H1 (cell line): ENCODE data around the gene CADM2. TPM values are rescaled to one million over a fixed set of nuclear protein-coding genes. Genes with fewer than 3 reads are reported as not detected.

Source experiments
- CTCF ChIA-PET: fragments of 300-600 bp; sonication (Branson Sonifier 250); formaldehyde crosslinking; loops from one replicate; lab custom pipeline; 2021; ENCODE audit not compliant: partially characterized antibody; lab: Charles Lee
- POLR2A ChIA-PET: fragments of 300-600 bp; sonication (Branson Sonifier 250); formaldehyde crosslinking; loops from one replicate; lab custom pipeline; 2021; ENCODE audit warnings: inconsistent platforms; ENCODE audit not compliant: partially characterized antibody; lab: Charles Lee
- DNase-seq, 2 experiments: peaks; one replicate each; pipeline versions ENCODE4 v3.0.0 to v3.0.0-alpha.2; 2010 to 2022; ENCODE audit warnings: low spot score in 2 of 2, low read depth in 1 of 2, mixed read lengths in 1 of 2
- FAIRE-seq: peaks from 2 replicates; lab custom pipeline; 2011; peaks lifted over from hg19 to GRCh38; lab: Jason Lieb, UNC
- H2AFZ ChIP-seq: 2 replicates; pipeline ENCODE4 v1.8.1; 2012; ENCODE audit warnings: low read length, inconsistent platforms
- H2AK5ac ChIP-seq: 2 replicates; pipeline ENCODE4 v1.6.1; 2013; ENCODE audit warnings: low read depth, low read length
- H2BK120ac ChIP-seq: replicated peaks from 2 replicates; pipeline ENCODE3; 2013; ENCODE audit warnings: low read depth, low read length, inconsistent platforms
- H2BK12ac ChIP-seq: 2 replicates; pipeline ENCODE4 v1.6.1; 2013; ENCODE audit warnings: low read depth, low read length
- H2BK15ac ChIP-seq: 2 replicates; pipeline ENCODE4 v1.6.1; 2013; ENCODE audit warnings: low read length
- H2BK20ac ChIP-seq: 2 replicates; pipeline ENCODE4 v1.6.1; 2013; ENCODE audit warnings: low read length
- H2BK5ac ChIP-seq: 2 replicates; pipeline ENCODE4 v1.6.1; 2013; ENCODE audit warnings: low read depth, low read length
- H3K14ac ChIP-seq: 2 replicates; pipeline ENCODE4 v1.6.1; 2013; ENCODE audit warnings: inconsistent platforms; ENCODE audit not compliant: insufficient read length
- H3K18ac ChIP-seq: 2 replicates; pipeline ENCODE4 v1.6.1; 2013; ENCODE audit warnings: low read length; ENCODE audit errors: extremely low read depth
- H3K23ac ChIP-seq: 2 replicates; pipeline ENCODE4 v1.6.1; 2013; ENCODE audit warnings: inconsistent platforms; ENCODE audit not compliant: insufficient read length
- H3K23me2 ChIP-seq: 2 replicates; pipeline ENCODE4 v1.6.1; 2013; ENCODE audit warnings: low read depth, low read length
- H3K27ac ChIP-seq: 2 replicates; pipeline ENCODE4 v1.6.1; 2011; ENCODE audit warnings: low read depth, low read length, inconsistent platforms
- H3K27me3 ChIP-seq, 4 experiments: replicated peaks in 1 of 4; 1 replicate in 1 of 4; 2 replicates in 3 of 4; pipeline versions ENCODE4 v1.6.1 to v1.8.1; 2011 to 2013; ENCODE audit warnings: low read length in 3 of 4, mild to moderate bottlenecking in 3 of 4, inconsistent platforms in 2 of 4, mixed read lengths in 2 of 4, moderate library complexity in 1 of 4; ENCODE audit not compliant: control insufficient read depth in 3 of 4, insufficient read depth in 3 of 4; ENCODE audit errors: extremely low read depth in 1 of 4
- H3K36me3 ChIP-seq, 4 experiments: 2 replicates each; pipeline versions ENCODE4 v1.6.1 to v1.8.1; 2011 to 2013; ENCODE audit warnings: mild to moderate bottlenecking in 4 of 4, low read length in 3 of 4, moderate library complexity in 2 of 4, control low read depth in 1 of 4, inconsistent platforms in 1 of 4; ENCODE audit not compliant: insufficient read depth in 4 of 4, control insufficient read depth in 2 of 4
- H3K4ac ChIP-seq: replicated peaks from 2 replicates; pipeline ENCODE3; 2013; ENCODE audit warnings: low read length, low read depth, mixed read lengths, inconsistent platforms; ENCODE audit not compliant: insufficient read length
- H3K4me1 ChIP-seq, 4 experiments: replicated peaks in 1 of 4; 1 replicate in 1 of 4; 2 replicates in 3 of 4; pipeline versions ENCODE4 v1.6.1 to v1.8.1; 2011 to 2013; ENCODE audit warnings: low read length in 3 of 4, inconsistent platforms in 2 of 4, mixed read lengths in 1 of 4; ENCODE audit not compliant: insufficient read depth in 4 of 4, control insufficient read depth in 3 of 4
- H3K4me2 ChIP-seq, 2 experiments: 2 replicates each; pipeline versions ENCODE4 v1.6.1 to v1.8.1; 2011 to 2013; ENCODE audit warnings: low read depth in 2 of 2, low read length in 2 of 2, control low read depth in 1 of 2, inconsistent platforms in 1 of 2, mild to moderate bottlenecking in 1 of 2; ENCODE audit not compliant: insufficient read depth in 1 of 2
- H3K4me3 ChIP-seq, 4 experiments: fragments of 200-600, 300-600 bp in 1 of 4; sonication (generic), shearing (Covaris generic), sonication (Bioruptor Twin) in 1 of 4; 2 replicates each; pipeline versions ENCODE4 v1.5.1 to v1.8.1; 2011 to 2016; ENCODE audit warnings: low read length in 4 of 4, low read depth in 3 of 4, control low read depth in 2 of 4, inconsistent platforms in 2 of 4, mild to moderate bottlenecking in 2 of 4, mixed read lengths in 1 of 4, moderate library complexity in 1 of 4; ENCODE audit not compliant: insufficient read depth in 2 of 4; ENCODE audit errors: extremely low read depth in 1 of 4
- H3K56ac ChIP-seq: replicated peaks from 2 replicates; pipeline ENCODE3; 2013; ENCODE audit warnings: low read depth, mild to moderate bottlenecking, mixed read lengths, low read length, inconsistent platforms; ENCODE audit not compliant: insufficient read length
- H3K79me1 ChIP-seq: 2 replicates; pipeline ENCODE4 v1.6.1; 2013; ENCODE audit warnings: low read depth, low read length, control low read depth
- H3K79me2 ChIP-seq, 2 experiments: 2 replicates each; pipeline versions ENCODE4 v1.6.1 to v1.8.1; 2012 to 2013; ENCODE audit warnings: low read length in 2 of 2, mild to moderate bottlenecking in 2 of 2, inconsistent platforms in 1 of 2; ENCODE audit not compliant: insufficient read depth in 2 of 2, control insufficient read depth in 1 of 2
- H3K9ac ChIP-seq, 4 experiments: replicated peaks in 1 of 4; 1 replicate in 1 of 4; 2 replicates in 3 of 4; pipeline versions ENCODE4 v1.6.1 to v1.8.1; 2011 to 2013; ENCODE audit warnings: low read depth in 3 of 4, low read length in 3 of 4, control low read depth in 2 of 4, mild to moderate bottlenecking in 2 of 4, moderate library complexity in 2 of 4, inconsistent platforms in 1 of 4; ENCODE audit errors: extremely low read depth in 1 of 4
- H3K9me3 ChIP-seq, 2 experiments: 2 replicates each; pipeline versions ENCODE4 v1.6.1 to v1.8.1; 2012 to 2013; ENCODE audit warnings: mild to moderate bottlenecking in 2 of 2, moderate library complexity in 2 of 2, control low read depth in 1 of 2, inconsistent platforms in 1 of 2, low read depth in 1 of 2, low read length in 1 of 2, mixed read lengths in 1 of 2; ENCODE audit not compliant: insufficient read depth in 2 of 2
- H4K20me1 ChIP-seq, 2 experiments: replicated peaks in 1 of 2; 2 replicates each; pipeline versions ENCODE3 to v1.8.1; 2011 to 2013; ENCODE audit warnings: inconsistent platforms in 2 of 2, low read length in 2 of 2, mild to moderate bottlenecking in 1 of 2; ENCODE audit not compliant: insufficient read depth in 2 of 2, control insufficient read depth in 1 of 2
- H4K5ac ChIP-seq: 2 replicates; pipeline ENCODE4 v1.6.1; 2013; ENCODE audit warnings: low read length, low read depth, mixed read lengths, inconsistent platforms; ENCODE audit not compliant: insufficient read length
- H4K8ac ChIP-seq: 2 replicates; pipeline ENCODE4 v1.8.0; 2013; ENCODE audit warnings: mild to moderate bottlenecking, moderate library complexity, low read length, inconsistent platforms; ENCODE audit not compliant: insufficient read depth; ENCODE audit errors: extremely low read depth
- H4K91ac ChIP-seq: replicated peaks from 2 replicates; pipeline ENCODE3; 2013; ENCODE audit warnings: low read length, mixed read lengths, inconsistent platforms; ENCODE audit not compliant: insufficient read length
- BRCA1 ChIP-seq: IDR thresholded peaks from 2 replicates; pipeline ENCODE4 v1.6.1; 2012; ENCODE audit warnings: low read depth, low read length, improper control_type of control experiment
- CBX8 ChIP-seq: fragments of 300-800, 300-1000 bp; sonication (generic); IDR thresholded peaks from 2 replicates; pipeline ENCODE4 v1.7.1; 2016; ENCODE audit warnings: low read depth, low read length, borderline replicate concordance
- CREB1 ChIP-seq: IDR thresholded peaks from 2 replicates; pipeline ENCODE4 v1.6.1; 2012; ENCODE audit warnings: inconsistent platforms
- EP300 ChIP-seq, 2 experiments: IDR thresholded peaks; 1 replicate in 1 of 2; 2 replicates in 1 of 2; pipeline ENCODE4 v1.6.1; 2011 to 2012; ENCODE audit warnings: low read depth in 2 of 2, low read length in 2 of 2, mild to moderate bottlenecking in 2 of 2, borderline replicate concordance in 1 of 2, inconsistent platforms in 1 of 2, moderate library complexity in 1 of 2
- EZH2 ChIP-seq: fragments of 200-600 bp; sonication (generic); IDR thresholded peaks from 2 replicates; pipeline ENCODE4 v1.7.1; 2012; ENCODE audit warnings: low read depth, mild to moderate bottlenecking, moderate library complexity, low read length, inconsistent platforms; ENCODE audit not compliant: severe bottlenecking
- KDM1A ChIP-seq: fragments of 200-600, 300-600 bp; sonication (generic); IDR thresholded peaks from 2 replicates; pipeline ENCODE4 v1.7.1; 2016; ENCODE audit warnings: mild to moderate bottlenecking, low read length, borderline replicate concordance
- MAX ChIP-seq: IDR thresholded peaks from 2 replicates; pipeline ENCODE4 v1.6.1; 2012; ENCODE audit warnings: inconsistent platforms
- POLR2A ChIP-seq, 2 experiments: IDR thresholded peaks; 1 replicate in 1 of 2; 2 replicates in 1 of 2; pipeline ENCODE4 v1.6.1; 2011; ENCODE audit warnings: low read depth in 2 of 2, low read length in 2 of 2, mild to moderate bottlenecking in 2 of 2; ENCODE audit errors: control extremely low read depth in 1 of 2
- POLR2AphosphoS5 ChIP-seq: IDR thresholded peaks from 2 replicates; pipeline ENCODE4 v1.6.1; 2011; ENCODE audit warnings: low read depth, low read length
- RFX5 ChIP-seq: IDR thresholded peaks from 2 replicates; pipeline ENCODE4 v1.6.1; 2011; ENCODE audit warnings: low read depth, low read length, improper control_type of control experiment, borderline replicate concordance
- SP2 ChIP-seq: IDR thresholded peaks from 2 replicates; pipeline ENCODE4 v1.6.1; 2012; ENCODE audit warnings: mild to moderate bottlenecking, low read length, inconsistent platforms
- SUZ12 ChIP-seq: fragments of 200-600 bp; sonication (generic); IDR thresholded peaks from 2 replicates; pipeline ENCODE4 v1.6.1; 2012; ENCODE audit warnings: mild to moderate bottlenecking, inconsistent platforms, low read length, moderate library complexity, mixed read lengths
- TBP ChIP-seq: IDR thresholded peaks from 2 replicates; pipeline ENCODE4 v1.6.1; 2011; ENCODE audit warnings: low read depth, low read length, improper control_type of control experiment
- TCF12 ChIP-seq: IDR thresholded peaks from 2 replicates; pipeline ENCODE4 v1.6.1; 2011; ENCODE audit warnings: low read depth, mild to moderate bottlenecking, low read length
- WGBS, 2 experiments: shearing (Covaris generic) in 1 of 2; methylation state at CpG; one replicate each; pipeline versions ENCODE4 v1.1.6 to v1.1.7; 2013 to 2015; ENCODE audit warnings: low lambda C conversion rate in 2 of 2, mixed read lengths in 2 of 2, inconsistent platforms in 1 of 2, low coverage in 1 of 2, missing lambda C conversion rate in 1 of 2; ENCODE audit not compliant: insufficient replicate concordance in 2 of 2, insufficient coverage in 1 of 2, insufficient read length in 1 of 2; ENCODE audit errors: extremely low coverage in 1 of 2, missing lambda C conversion rate in 1 of 2; 5-methylcytosine and 5-hydroxymethylcytosine counted together
- polyA plus RNA-seq, 7 experiments: library from polyadenylated mRNA; depleted of rRNA in 3 of 7; stranded (reverse) in 5 of 7; unstranded in 2 of 7; fragments of >200 nt in 5 of 7; fragments of 200-250 nt in 2 of 7; gene quantifications; 1 replicate in 5 of 7; 2 replicates in 1 of 7; 4 replicates in 1 of 7; pipeline versions ENCODE4 v1.2.1 to v1.2.3, GENCODE V29; 2011 to 2013; ENCODE audit warnings: missing spikeins in 2 of 7, mixed read lengths in 2 of 7
- total RNA-seq: library from RNA; stranded (reverse); fragmentation: NEBNext Ultra II Directional; extraction: Animal tissue kit (Norgen Biotek cat#: 25700); gene quantifications from 2 replicates; pipeline ENCODE4 v1.2.1, GENCODE V29; 2021

Gene CADM2
- total and polyA plus RNA-seq, 2 of the 8 experiments (the other 6 are each of a cell fraction or from before 2014, with no cell fraction given) = 14.9 to 20.9 TPM

- FAIRE-seq = no peak
- ChIA-PET POLR2A (interaction anchor here (1.6 kb wide), 1 partner anchor 10 kb away, joined by 6 read pairs; the partner anchor contains the start of gene CADM2), CTCF (interaction anchor here (1.6 kb wide), 1 partner anchor 421 kb away, joined by 3 read pairs; no protein-coding TSS in a partner anchor)
- Histone ChIP-seq H4K91ac (no peak overlapping the region), H3K27ac (no peak overlapping the region), H2BK12ac (no peak overlapping the region), H3K79me1 (no peaks in the 10 kb centered on the region), H3K4ac (no peak overlapping the region), H4K8ac (no peak overlapping the region), H2BK120ac (peak overlapping the region; percentile 75), H4K5ac (no peak overlapping the region), H3K27me3 (no peaks in the 10 kb centered on the region), H2BK5ac (no peak overlapping the region), H3K9ac (no peak overlapping the region), H3K9me3 (no peaks in the 10 kb centered on the region), H3K79me2 (peaks cover 3 to 93% of the 10 kb centered on the region in 2 experiments; a peak in 3 of 4 replicates), H2BK15ac (no peak overlapping the region), H3K18ac (no peak overlapping the region), H3K23ac (no peak overlapping the region), H3K23me2 (no peaks in the 10 kb centered on the region), H2AK5ac (no peak overlapping the region), H4K20me1 (no peaks in the 10 kb centered on the region), H3K4me2 (0 out of 4 replicates have a peak overlapping the region, but pooled peaks of 1 of the 2 experiments have one; percentile 36), H2AFZ (no peak overlapping the region), H3K14ac (no peak overlapping the region), H3K36me3 (no peaks in the 10 kb centered on the region), H3K4me3 (peak overlapping the region in 1 of 4 experiments; percentile 48; a peak in 1 of 8 replicates), H3K56ac (no peak overlapping the region), H3K4me1 (peaks cover 2 to 24% (median 5%) of the 10 kb centered on the region in 4 experiments; a peak in 5 of 7 replicates), H2BK20ac (no peak overlapping the region)
- WGBS, 2 experiments = 74% methylated on average over 2 of the region's 2 CpGs; no CpG with 5 or more reads in 1 of the 2 experiments
- DNase-seq = no peak
- TF ChIP-seq POLR2A (IDR thresholded peaks at IDR 0.05; ENCODE audit: control extremely low read depth in 1 of 2, low read depth in 2 of 2, low read length in 2 of 2) (no peak), POLR2AphosphoS5 (no peak), CREB1 (no peak), MAX (no peak), CBX8 (no peak), BRCA1 (no peak), SP2 (no peak), RFX5 (no peak), KDM1A (no peak), SUZ12 (no peak), EZH2 (no peak), TBP (no peak), EP300 (IDR thresholded peaks at IDR 0.05; ENCODE audit: borderline replicate concordance in 1 of 2, low read depth in 2 of 2, low read length in 2 of 2) (no peak), TCF12 (no peak)
Measured at GRCh38 chr3:84968701-84969235, 10.0 kb downstream of the CADM2 start.
